ENCODE results near the gene ANKS1A. TPM values are rescaled to one million over a fixed set of nuclear protein-coding genes. Genes with fewer than 3 reads are reported as not detected.

The ANKS1A gene
- total RNA-seq, 1 experiment from 2014 or later, result 35.0 TPM

DNA sequence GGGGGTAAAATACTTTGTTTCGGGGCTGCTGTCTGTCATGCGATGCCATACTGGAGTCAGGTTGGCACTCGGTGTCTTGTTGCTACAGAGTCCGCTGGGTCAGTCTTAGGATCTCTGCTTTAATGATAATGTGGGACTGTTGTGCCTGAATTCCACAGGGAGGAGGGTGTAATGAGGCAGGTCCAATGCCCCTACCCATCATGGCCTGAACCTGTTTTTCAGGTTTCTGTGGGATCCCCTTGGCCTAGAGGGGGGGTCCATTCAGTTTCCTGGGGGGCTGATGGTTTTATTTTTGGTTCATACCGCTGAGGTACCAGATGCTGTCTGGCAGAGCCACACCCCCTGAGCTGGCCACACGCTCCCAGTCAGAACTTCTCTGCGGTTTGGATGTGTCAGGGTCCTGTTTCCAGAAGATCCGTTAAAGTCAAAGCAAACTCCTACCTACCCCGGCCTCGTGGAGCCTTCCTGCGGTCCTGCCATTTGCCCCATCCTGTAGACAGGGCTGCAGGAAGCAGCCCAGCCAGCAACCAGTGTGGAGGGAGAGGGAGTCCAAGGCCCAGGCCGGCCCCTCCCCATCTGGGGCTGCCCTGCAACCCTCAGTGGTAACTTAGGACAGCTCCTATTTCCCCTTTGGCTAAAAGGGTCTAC is 182.4 kb downstream of the ANKS1A start:
- POLR2A ChIA-PET, result interaction anchor here (0.7 kb wide), 1 partner anchor 21 kb away, joined by 3 read pairs; no protein-coding TSS in a partner anchor
- ATAC-seq (peak; percentile 83), DNase-seq (ENCODE audit: low spot score) (peak; percentile 31)
- TF ChIP-seq, protein P1, sequence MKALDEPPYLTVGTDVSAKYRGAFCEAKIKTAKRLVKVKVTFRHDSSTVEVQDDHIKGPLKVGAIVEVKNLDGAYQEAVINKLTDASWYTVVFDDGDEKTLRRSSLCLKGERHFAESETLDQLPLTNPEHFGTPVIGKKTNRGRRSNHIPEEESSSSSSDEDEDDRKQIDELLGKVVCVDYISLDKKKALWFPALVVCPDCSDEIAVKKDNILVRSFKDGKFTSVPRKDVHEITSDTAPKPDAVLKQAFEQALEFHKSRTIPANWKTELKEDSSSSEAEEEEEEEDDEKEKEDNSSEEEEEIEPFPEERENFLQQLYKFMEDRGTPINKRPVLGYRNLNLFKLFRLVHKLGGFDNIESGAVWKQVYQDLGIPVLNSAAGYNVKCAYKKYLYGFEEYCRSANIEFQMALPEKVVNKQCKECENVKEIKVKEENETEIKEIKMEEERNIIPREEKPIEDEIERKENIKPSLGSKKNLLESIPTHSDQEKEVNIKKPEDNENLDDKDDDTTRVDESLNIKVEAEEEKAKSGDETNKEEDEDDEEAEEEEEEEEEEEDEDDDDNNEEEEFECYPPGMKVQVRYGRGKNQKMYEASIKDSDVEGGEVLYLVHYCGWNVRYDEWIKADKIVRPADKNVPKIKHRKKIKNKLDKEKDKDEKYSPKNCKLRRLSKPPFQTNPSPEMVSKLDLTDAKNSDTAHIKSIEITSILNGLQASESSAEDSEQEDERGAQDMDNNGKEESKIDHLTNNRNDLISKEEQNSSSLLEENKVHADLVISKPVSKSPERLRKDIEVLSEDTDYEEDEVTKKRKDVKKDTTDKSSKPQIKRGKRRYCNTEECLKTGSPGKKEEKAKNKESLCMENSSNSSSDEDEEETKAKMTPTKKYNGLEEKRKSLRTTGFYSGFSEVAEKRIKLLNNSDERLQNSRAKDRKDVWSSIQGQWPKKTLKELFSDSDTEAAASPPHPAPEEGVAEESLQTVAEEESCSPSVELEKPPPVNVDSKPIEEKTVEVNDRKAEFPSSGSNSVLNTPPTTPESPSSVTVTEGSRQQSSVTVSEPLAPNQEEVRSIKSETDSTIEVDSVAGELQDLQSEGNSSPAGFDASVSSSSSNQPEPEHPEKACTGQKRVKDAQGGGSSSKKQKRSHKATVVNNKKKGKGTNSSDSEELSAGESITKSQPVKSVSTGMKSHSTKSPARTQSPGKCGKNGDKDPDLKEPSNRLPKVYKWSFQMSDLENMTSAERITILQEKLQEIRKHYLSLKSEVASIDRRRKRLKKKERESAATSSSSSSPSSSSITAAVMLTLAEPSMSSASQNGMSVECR (CRISPR knock-in tag; IDR thresholded peaks at IDR 0.05; ENCODE audit: borderline replicate concordance), result no peak
- 0 out of 2 replicates have a peak, but pooled peaks have one; percentile 11 for TF ChIP-seq FOXK1 (CRISPR knock-in tag; IDR thresholded peaks at IDR 0.05)
- Mint-ChIP-seq H3K9me3 (no peaks in the 10 kb centered on the region), H3K27ac (peak overlapping the region; percentile 53), H3K36me3 (peaks cover 4% of the 10 kb centered on the region; the same call in 1 of the 2 replicates), H3K4me1 (peaks cover 37% of the 10 kb centered on the region), H3K27me3 (ENCODE audit: low read depth) (no peaks in the 10 kb centered on the region), H3K4me3 (no peak overlapping the region)
- CTCF ChIA-PET, result interaction anchor here (0.7 to 1.1 kb wide), 2 partner anchors 24 to 45 kb away, joined by 3 to 4 read pairs; no protein-coding TSS in a partner anchor

DNA sequence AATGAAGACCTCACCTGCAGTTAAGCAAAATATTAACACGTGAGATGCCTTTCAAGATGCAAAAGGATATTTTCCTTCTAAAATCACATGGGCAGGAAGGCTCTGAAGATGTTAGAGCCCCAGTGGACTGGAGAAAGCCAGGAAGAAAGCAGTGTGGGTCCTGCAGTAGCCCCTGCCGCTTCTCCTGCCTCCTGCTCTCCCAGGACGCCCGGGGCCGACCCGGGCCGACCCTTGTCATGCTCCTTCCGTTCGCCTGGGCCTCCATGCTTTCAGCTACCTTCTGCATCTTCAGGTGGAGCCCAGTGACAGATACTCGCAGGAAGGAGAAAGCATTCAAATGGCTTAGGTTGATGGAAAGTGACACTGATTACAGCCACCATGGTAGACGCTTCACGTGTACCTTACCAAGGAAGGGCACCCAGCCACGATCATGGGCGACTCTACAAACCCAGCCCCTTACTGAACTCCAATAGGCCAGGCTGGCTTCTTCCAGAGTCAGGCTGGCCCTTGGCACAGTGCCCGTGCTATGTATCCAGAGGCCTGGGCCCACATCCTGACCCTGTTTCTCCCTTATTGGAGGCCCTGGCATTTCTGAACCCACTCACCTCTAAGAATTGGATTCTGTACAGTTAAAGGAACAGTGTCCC is 183.1 kb downstream of the ANKS1A start:
- TF ChIP-seq, protein P2, sequence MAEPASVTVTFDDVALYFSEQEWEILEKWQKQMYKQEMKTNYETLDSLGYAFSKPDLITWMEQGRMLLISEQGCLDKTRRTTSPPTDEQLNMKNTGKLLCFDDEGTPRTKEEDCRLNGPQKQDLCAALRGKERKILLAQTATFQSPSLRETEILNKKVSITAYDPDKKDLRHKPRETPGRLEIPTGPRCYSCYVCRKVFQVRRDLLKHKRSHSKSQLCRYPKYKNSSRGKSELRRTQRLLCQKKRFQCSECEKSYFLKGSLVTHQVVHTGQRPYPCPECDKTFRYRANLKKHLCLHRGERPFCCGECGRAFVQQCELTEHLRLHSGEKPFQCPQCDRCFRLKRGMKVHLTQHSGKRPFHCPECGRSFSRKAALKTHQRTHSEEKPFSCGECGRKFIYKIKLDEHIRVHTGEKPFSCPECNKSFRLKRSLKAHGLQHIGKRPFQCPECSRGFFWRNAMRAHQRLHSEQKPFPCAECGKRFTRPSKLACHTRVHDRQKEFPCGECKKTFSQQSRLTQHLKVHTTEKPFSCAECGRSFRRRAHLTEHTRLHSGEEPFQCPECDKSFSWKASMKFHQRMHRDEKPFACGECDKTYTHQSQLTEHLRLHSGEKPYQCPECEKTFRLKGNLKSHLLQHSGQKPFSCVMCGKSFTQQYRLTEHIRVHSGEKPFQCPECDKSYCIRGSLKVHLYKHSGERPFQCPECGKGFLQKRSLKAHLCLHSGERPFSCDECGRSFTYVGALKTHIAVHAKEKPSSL (CRISPR knock-in tag; conservative IDR thresholded peaks at IDR 0.05), result no peak
- no peak for TF ChIP-seq GRHL2 (CRISPR knock-in tag; IDR thresholded peaks at IDR 0.05; ENCODE audit: insufficient replicate concordance, severe bottlenecking)
- TF ChIP-seq, protein P3, sequence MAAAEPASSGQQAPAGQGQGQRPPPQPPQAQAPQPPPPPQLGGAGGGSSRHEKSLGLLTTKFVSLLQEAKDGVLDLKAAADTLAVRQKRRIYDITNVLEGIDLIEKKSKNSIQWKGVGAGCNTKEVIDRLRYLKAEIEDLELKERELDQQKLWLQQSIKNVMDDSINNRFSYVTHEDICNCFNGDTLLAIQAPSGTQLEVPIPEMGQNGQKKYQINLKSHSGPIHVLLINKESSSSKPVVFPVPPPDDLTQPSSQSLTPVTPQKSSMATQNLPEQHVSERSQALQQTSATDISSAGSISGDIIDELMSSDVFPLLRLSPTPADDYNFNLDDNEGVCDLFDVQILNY (CRISPR knock-in tag; IDR thresholded peaks at IDR 0.05), result no peak
- TF ChIP-seq, protein P4, sequence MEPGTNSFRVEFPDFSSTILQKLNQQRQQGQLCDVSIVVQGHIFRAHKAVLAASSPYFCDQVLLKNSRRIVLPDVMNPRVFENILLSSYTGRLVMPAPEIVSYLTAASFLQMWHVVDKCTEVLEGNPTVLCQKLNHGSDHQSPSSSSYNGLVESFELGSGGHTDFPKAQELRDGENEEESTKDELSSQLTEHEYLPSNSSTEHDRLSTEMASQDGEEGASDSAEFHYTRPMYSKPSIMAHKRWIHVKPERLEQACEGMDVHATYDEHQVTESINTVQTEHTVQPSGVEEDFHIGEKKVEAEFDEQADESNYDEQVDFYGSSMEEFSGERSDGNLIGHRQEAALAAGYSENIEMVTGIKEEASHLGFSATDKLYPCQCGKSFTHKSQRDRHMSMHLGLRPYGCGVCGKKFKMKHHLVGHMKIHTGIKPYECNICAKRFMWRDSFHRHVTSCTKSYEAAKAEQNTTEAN (CRISPR knock-in tag; IDR thresholded peaks at IDR 0.05), result no peak
- TF ChIP-seq ZNF121 (CRISPR knock-in tag; IDR thresholded peaks at IDR 0.05), result no peak
- Mint-ChIP-seq H3K4me1 (peaks cover 37% of the 10 kb centered on the region), H3K4me3 (no peak overlapping the region), H3K36me3 (peaks cover 4% of the 10 kb centered on the region; the same call in 1 of the 2 replicates), H3K27ac (peak overlapping the region; percentile 45; the same call in 1 of the 2 replicates), H3K27me3 (ENCODE audit: low read depth) (no peaks in the 10 kb centered on the region), H3K9me3 (no peaks in the 10 kb centered on the region)
- POLR2A ChIA-PET, result interaction anchor here (0.7 kb wide), 1 partner anchor 22 kb away, joined by 3 read pairs; no protein-coding TSS in a partner anchor
- CTCF ChIA-PET, result interaction anchor here (0.5 to 1.1 kb wide), 3 partner anchors 24 to 488 kb away, joined by 3 to 4 read pairs (median 3); no protein-coding TSS in a partner anchor
- DNase-seq (ENCODE audit: low spot score) (no peak), ATAC-seq (no peak)

DNA sequence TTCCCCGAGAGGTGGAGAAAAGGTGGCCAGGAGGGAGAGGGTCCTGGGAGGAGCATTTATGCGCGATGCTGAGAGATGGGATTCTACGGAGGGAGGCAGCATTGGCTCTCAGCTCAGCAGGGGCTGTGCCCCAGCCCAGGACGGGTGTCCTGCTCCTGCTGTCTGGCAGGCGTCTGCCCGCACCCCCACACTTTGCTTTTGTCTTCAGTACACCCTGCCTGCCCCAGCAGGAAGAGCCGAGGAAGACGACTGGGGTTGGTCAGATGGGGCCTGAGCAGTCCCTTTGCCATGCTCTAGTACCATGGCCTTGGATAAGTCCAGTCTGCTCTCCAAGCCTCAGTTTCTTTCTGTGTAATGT is 183.6 kb downstream of the ANKS1A start:
- ChIA-PET CTCF (interaction anchor here (0.5 kb wide), 1 partner anchor 488 kb away, joined by 3 read pairs; no protein-coding TSS in a partner anchor), POLR2A (no interaction called here)
- Mint-ChIP-seq H3K36me3 (peaks cover 4% of the 10 kb centered on the region; the same call in 1 of the 2 replicates), H3K9me3 (no peaks in the 10 kb centered on the region), H3K27ac (peak overlapping the region; percentile 74), H3K4me1 (peaks cover 37% of the 10 kb centered on the region), H3K4me3 (no peak overlapping the region), H3K27me3 (ENCODE audit: low read depth) (no peaks in the 10 kb centered on the region)
- ATAC-seq, result no peak
- DNase-seq (ENCODE audit: low spot score), result no peak
- TF ChIP-seq, protein P5, sequence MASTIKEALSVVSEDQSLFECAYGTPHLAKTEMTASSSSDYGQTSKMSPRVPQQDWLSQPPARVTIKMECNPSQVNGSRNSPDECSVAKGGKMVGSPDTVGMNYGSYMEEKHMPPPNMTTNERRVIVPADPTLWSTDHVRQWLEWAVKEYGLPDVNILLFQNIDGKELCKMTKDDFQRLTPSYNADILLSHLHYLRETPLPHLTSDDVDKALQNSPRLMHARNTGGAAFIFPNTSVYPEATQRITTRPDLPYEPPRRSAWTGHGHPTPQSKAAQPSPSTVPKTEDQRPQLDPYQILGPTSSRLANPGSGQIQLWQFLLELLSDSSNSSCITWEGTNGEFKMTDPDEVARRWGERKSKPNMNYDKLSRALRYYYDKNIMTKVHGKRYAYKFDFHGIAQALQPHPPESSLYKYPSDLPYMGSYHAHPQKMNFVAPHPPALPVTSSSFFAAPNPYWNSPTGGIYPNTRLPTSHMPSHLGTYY (CRISPR knock-in tag; IDR thresholded peaks at IDR 0.05), result no peak
- TF ChIP-seq MYBL2 (CRISPR knock-in tag; IDR thresholded peaks at IDR 0.05), result no peak
- no peak for TF ChIP-seq GTF2I (CRISPR knock-in tag; conservative IDR thresholded peaks at IDR 0.05)
- TF ChIP-seq, protein P6, sequence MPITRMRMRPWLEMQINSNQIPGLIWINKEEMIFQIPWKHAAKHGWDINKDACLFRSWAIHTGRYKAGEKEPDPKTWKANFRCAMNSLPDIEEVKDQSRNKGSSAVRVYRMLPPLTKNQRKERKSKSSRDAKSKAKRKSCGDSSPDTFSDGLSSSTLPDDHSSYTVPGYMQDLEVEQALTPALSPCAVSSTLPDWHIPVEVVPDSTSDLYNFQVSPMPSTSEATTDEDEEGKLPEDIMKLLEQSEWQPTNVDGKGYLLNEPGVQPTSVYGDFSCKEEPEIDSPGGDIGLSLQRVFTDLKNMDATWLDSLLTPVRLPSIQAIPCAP (CRISPR knock-in tag; IDR thresholded peaks at IDR 0.05), result no peak
- TF ChIP-seq, protein P2 (CRISPR knock-in tag; conservative IDR thresholded peaks at IDR 0.05), result no peak
- TF ChIP-seq, protein P7, sequence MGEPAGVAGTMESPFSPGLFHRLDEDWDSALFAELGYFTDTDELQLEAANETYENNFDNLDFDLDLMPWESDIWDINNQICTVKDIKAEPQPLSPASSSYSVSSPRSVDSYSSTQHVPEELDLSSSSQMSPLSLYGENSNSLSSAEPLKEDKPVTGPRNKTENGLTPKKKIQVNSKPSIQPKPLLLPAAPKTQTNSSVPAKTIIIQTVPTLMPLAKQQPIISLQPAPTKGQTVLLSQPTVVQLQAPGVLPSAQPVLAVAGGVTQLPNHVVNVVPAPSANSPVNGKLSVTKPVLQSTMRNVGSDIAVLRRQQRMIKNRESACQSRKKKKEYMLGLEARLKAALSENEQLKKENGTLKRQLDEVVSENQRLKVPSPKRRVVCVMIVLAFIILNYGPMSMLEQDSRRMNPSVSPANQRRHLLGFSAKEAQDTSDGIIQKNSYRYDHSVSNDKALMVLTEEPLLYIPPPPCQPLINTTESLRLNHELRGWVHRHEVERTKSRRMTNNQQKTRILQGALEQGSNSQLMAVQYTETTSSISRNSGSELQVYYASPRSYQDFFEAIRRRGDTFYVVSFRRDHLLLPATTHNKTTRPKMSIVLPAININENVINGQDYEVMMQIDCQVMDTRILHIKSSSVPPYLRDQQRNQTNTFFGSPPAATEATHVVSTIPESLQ (CRISPR knock-in tag; IDR thresholded peaks at IDR 0.05), result no peak

Measured in WTC11 (cell line).